Stimulated activated CD4-positive, alpha-beta T cell treated with anti-CD3 and anti-CD28 coated beads, Interleukin-12 subunit alpha, Interleukin-12 subunit beta, amount 100 ng/mL, for 48 hours (primary cell): ENCODE data around the gene CARF.

Source experiments
- DNase-seq, 3 donors: peaks; one replicate each; pipeline ENCODE4 v3.0.0-alpha.2; 2020; ENCODE audit warnings: low read depth in 2 of 3, low spot score in 1 of 3

Gene CARF

DNA sequence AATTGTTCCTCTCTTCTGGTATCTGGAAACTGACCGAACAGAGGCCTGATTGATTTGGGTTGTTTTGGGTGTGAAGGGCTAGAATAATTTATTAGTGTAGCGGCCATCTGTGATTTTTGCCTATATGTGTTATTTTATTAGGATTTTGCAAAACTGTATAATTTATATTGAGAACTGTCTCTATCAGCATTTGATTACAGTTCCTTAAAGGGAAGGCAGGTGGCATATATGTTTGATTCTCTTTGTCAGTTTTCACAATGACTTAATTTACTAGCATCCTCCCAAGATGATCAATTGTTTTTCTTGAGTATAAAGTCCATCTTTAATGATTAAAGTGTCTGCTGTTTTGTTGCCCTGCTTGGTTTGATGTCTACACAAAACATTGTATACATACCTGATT, 107.1 kb downstream of the CARF start:
- no peak for DNase-seq

GRCh38 chr2:203021991-203022390, 109.9 kb downstream of the CARF start:
- DNase-seq, result no peak

GRCh38 chr2:203022751-203023150, 110.7 kb downstream of the CARF start:
- no peak for DNase-seq

- no peak for DNase-seq
These were observed 113.5 kb downstream of the CARF start for GRCh38 chr2:203025592-203025991.

DNA sequence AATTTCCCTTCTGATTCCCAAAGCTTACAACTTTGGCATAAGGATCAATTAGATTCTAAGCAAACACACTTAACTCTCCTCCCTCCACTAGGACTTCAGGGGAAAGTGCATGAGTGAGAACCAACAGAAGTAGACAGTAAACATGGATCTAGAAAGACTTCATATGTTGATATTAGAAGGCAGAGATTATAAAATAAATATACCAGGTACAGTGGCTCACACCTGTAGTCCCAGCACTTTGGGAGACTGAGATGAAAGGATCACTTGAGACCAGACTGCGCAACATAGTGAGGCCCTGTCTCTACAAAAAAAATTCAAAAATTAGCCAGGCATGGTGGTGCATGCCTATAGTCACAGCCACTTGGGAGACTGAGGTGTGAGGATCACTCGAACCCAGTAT, 118.5 kb downstream of the CARF start:
- DNase-seq, result no peak

GRCh38 chr2:203030991-203031390, 118.9 kb downstream of the CARF start:
- DNase-seq, result no peak

GRCh38 chr2:203033395-203033794, 121.3 kb downstream of the CARF start:
- no peak for DNase-seq

DNA sequence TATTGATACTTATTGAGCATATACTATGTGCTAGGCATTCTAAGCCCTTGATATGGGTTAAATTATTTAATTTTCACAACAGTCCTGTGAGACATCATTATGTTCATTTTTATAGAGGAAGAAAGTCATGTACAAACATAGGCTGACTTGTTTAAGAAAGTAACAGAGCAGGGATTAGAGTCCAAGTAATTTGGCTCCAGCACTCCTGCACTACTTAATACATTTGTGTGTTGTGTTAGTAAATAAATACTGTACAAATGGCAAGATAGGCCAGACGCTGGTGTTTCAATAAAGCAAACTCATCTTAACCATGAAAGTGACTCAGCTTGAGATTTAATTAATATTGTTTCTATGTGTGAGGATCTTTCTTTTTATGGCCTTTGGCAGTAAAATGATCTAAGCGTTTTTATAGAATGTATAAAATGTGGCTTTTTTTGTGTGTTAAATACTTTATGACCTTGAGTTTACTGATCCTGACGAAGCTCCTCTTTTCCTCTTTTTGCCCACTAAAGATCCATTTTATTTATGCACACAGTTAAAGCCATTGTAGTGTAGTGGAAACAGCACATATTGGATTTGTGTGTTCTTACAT, 123.9 kb downstream of the CARF start:
- no peak for DNase-seq
